Measurements from ENCODE around the gene SETD4. TPM values are rescaled to one million over a fixed set of nuclear protein-coding genes. Genes with fewer than 3 reads are reported as not detected.

Gene SETD4
- total RNA-seq, 1 donor from 2014 or later, result 5.8 TPM

GRCh38 chr21:36021251-36021837 lies 39.0 kb downstream of the SETD4 start:
- DNase-seq (ENCODE audit: low spot score), result no peak
- ATAC-seq, result no peak

GRCh38 chr21:36015045-36015444 lies 45.3 kb downstream of the SETD4 start:
- ATAC-seq, result no peak
- DNase-seq (ENCODE audit: low spot score), result no peak

GRCh38 chr21:36010801-36011200 lies 49.5 kb downstream of the SETD4 start:
- DNase-seq (ENCODE audit: low spot score) (no peak), ATAC-seq (no peak)

GRCh38 chr21:36008505-36008904 lies 51.8 kb downstream of the SETD4 start:
- no peak for ATAC-seq
- DNase-seq (ENCODE audit: low spot score), result no peak

GRCh38 chr21:36005879-36006400 lies 54.4 kb downstream of the SETD4 start:
- DNase-seq (ENCODE audit: low spot score) (no peak), ATAC-seq (no peak)

- no peak for ATAC-seq
Observed at GRCh38 chr21:36005018-36005417, 55.3 kb downstream of the SETD4 start.

GRCh38 chr21:36004441-36004840 lies 55.9 kb downstream of the SETD4 start:
- DNase-seq (ENCODE audit: low spot score) (no peak), ATAC-seq (no peak)

More at GRCh38 chr21:36005018-36005417, 55.3 kb downstream of the SETD4 start:
- DNase-seq (ENCODE audit: low spot score), result no peak

GRCh38 chr21:36003776-36004175 lies 56.5 kb downstream of the SETD4 start:
- ATAC-seq (no peak), DNase-seq (ENCODE audit: low spot score) (no peak)

GRCh38 chr21:35996217-35996616 lies 64.1 kb downstream of the SETD4 start:
- ATAC-seq, result no peak

GRCh38 chr21:35995522-35996088 lies 64.7 kb downstream of the SETD4 start:
- ATAC-seq, result no peak
- no peak for DNase-seq (ENCODE audit: low spot score)

More at GRCh38 chr21:35996217-35996616, 64.1 kb downstream of the SETD4 start:
- DNase-seq (ENCODE audit: low spot score), result no peak

- ATAC-seq (no peak), DNase-seq (ENCODE audit: low spot score) (no peak)
Observed at GRCh38 chr21:35994613-35995012, 65.7 kb downstream of the SETD4 start.

GRCh38 chr21:35993875-35994490 lies 66.3 kb downstream of the SETD4 start:
- no peak for DNase-seq (ENCODE audit: low spot score)
- no peak for ATAC-seq

GRCh38 chr21:35991131-35991530 lies 69.2 kb downstream of the SETD4 start:
- ATAC-seq, result no peak
- no peak for DNase-seq (ENCODE audit: low spot score)

GRCh38 chr21:35990609-35991008 lies 69.7 kb downstream of the SETD4 start:
- ATAC-seq (no peak), DNase-seq (ENCODE audit: low spot score) (no peak)

- DNase-seq (ENCODE audit: low spot score), result no peak
- no peak for ATAC-seq
Observed at GRCh38 chr21:35989138-35989735, 71.1 kb downstream of the SETD4 start.

GRCh38 chr21:35988416-35989137 lies 71.7 kb downstream of the SETD4 start:
- DNase-seq (ENCODE audit: low spot score) (no peak), ATAC-seq (no peak)

- no peak for ATAC-seq
- no peak for DNase-seq (ENCODE audit: low spot score)
Observed at GRCh38 chr21:35987475-35987874, 72.9 kb downstream of the SETD4 start.

GRCh38 chr21:35984654-35985361 lies 75.5 kb downstream of the SETD4 start:
- ATAC-seq, result no peak
- no peak for DNase-seq (ENCODE audit: low spot score)
